GM12891 (cell line): ENCODE measurements around the gene LPXN.

Experiments used
- PAX5 ChIP-seq: IDR thresholded peaks from 2 replicates; pipeline ENCODE4 v1.6.1; 2011; ENCODE audit warnings: low read length, moderate library complexity, mild to moderate bottlenecking; ENCODE audit not compliant: insufficient read depth, severe bottlenecking
- TAF1 ChIP-seq: IDR thresholded peaks from 2 replicates; pipeline ENCODE4 v1.6.1; 2011; ENCODE audit warnings: low read depth, low read length, control low read depth

GRCh38 chr11:58578136-58578634, 2.5 kb upstream of the LPXN start:
- TF ChIP-seq PAX5 = no peak
- TF ChIP-seq TAF1 = no peak
